ENCODE data around the gene CLCNKB. TPM values are rescaled to one million over a fixed set of nuclear protein-coding genes. Genes with fewer than 3 reads are reported as not detected.

CLCNKB gene
- total RNA-seq, 1 experiment from 2014 or later: 0.81 TPM

GRCh38 chr1:16018308-16018707, 25.3 kb upstream of the CLCNKB start (continued):
- TF ChIP-seq REST (IDR thresholded peaks at IDR 0.05; ENCODE audit: low read depth) (no peak), ATF3 (IDR thresholded peaks at IDR 0.05) (no peak), EZH2 (IDR thresholded peaks at IDR 0.05) (no peak)

GRCh38 chr1:16018749-16019643, 24.6 kb upstream of the CLCNKB start:
- Histone ChIP-seq H3K27ac (ENCODE audit: low read depth, low read length) (no peak overlapping the region), H3K4me2 (ENCODE audit: low read length) (no peak overlapping the region), H3K4me3 (replicated peaks in 1 of 2; ENCODE audit: low read depth in 1 of 2, low read length in 2 of 2) (no peak overlapping the region), H3K9me3 (ENCODE audit: control insufficient read depth in 1 of 2, insufficient read depth in 1 of 2, low read depth in 1 of 2, low read length in 2 of 2) (no peaks in the 10 kb centered on the region), H3K9ac (ENCODE audit: low read length) (no peak overlapping the region), H3K27me3 (ENCODE audit: insufficient read depth, low read length) (no peaks in the 10 kb centered on the region), H3K9me2 (ENCODE audit: insufficient read depth) (no peaks in the 10 kb centered on the region), H4K20me1 (ENCODE audit: insufficient read depth) (no peaks in the 10 kb centered on the region), H3K36me3 (ENCODE audit: control insufficient read depth in 1 of 2, insufficient read depth in 2 of 2, low read length in 2 of 2) (no peaks in the 10 kb centered on the region), H2AFZ (ENCODE audit: low read depth, low read length, poor library complexity, severe bottlenecking) (no peak overlapping the region), H3K4me1 (ENCODE audit: control insufficient read depth in 1 of 2, insufficient read depth in 2 of 2, low read length in 2 of 2) (peaks cover 0 to 11% of the 10 kb centered on the region in 2 experiments; a peak in 2 of 4 replicates), H3K79me2 (ENCODE audit: insufficient read depth, low read length) (no peaks in the 10 kb centered on the region)
- ATAC-seq (no peak), DNase-seq (ENCODE audit: low read depth, low spot score) (no peak)
- RAD21 ChIA-PET (ENCODE audit: low non-redundant PET in 1 of 2, low total read pairs in 2 of 2, uncharacterized antibody in 2 of 2, unreplicated experiment in 2 of 2): no interaction called here
- intact Hi-C loops (cut with micrococcal nuclease): no loop called here
- CTCF ChIA-PET: no interaction called here
- POLR2A ChIA-PET: no interaction called here
- TF ChIP-seq ATF3 (IDR thresholded peaks at IDR 0.05) (no peak), ZNF274 (IDR thresholded peaks at IDR 0.05; ENCODE audit: low read depth, low read length) (no peak), RAD21 (IDR thresholded peaks at IDR 0.05; ENCODE audit: low read depth) (no peak), CBX3 (IDR thresholded peaks at IDR 0.05; ENCODE audit: low read depth) (no peak), EZH2phosphoT487 (IDR thresholded peaks at IDR 0.05; ENCODE audit: borderline replicate concordance) (no peak), SP1 (IDR thresholded peaks at IDR 0.05; ENCODE audit: low read depth) (no peak)
- no TSS peak for BruUV-seq (replicated peaks)

Measured in HCT116 (cell line).